Fibroblast of mammary gland (primary cell): ENCODE data around the gene MEGF10.

ENCODE experiments used
- DNase-seq: peaks from one replicate; pipeline ENCODE4 v3.0.0-alpha.2; 2010; ENCODE audit warnings: low read depth
- H3K4me3 ChIP-seq: 2 replicates; pipeline ENCODE4 v1.5.1; 2011; ENCODE audit warnings: low read depth, mild to moderate bottlenecking, low read length, moderate library complexity; ENCODE audit not compliant: control insufficient read depth
- TF ChIP-seq, protein P1 (sequence below): conservative IDR thresholded peaks from 2 replicates; pipeline ENCODE4 v1.5.1; 2011; ENCODE audit warnings: low read depth, low read length, inconsistent platforms; ENCODE audit not compliant: control insufficient read depth, insufficient read depth

The MEGF10 gene

DNA sequence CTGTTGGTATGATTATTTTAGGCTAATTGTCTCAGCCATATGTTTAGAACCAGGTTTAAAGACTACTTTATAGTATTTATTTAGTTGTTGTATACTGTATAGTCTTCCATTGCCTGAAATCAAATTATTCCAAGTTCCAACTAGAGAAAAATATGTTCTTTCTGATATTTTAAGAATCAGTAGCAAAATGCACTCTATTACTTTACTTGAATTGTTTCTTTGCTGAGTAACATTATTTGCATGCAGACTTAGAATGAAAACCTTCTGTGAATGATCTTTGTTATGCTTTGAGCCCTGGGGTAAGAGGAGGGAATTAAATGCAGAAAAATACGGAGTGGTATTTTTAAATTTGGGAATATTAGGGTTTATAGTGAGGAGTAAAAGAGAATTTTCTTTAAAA, 47.9 kb downstream of the MEGF10 start:
- TF ChIP-seq, protein P1, sequence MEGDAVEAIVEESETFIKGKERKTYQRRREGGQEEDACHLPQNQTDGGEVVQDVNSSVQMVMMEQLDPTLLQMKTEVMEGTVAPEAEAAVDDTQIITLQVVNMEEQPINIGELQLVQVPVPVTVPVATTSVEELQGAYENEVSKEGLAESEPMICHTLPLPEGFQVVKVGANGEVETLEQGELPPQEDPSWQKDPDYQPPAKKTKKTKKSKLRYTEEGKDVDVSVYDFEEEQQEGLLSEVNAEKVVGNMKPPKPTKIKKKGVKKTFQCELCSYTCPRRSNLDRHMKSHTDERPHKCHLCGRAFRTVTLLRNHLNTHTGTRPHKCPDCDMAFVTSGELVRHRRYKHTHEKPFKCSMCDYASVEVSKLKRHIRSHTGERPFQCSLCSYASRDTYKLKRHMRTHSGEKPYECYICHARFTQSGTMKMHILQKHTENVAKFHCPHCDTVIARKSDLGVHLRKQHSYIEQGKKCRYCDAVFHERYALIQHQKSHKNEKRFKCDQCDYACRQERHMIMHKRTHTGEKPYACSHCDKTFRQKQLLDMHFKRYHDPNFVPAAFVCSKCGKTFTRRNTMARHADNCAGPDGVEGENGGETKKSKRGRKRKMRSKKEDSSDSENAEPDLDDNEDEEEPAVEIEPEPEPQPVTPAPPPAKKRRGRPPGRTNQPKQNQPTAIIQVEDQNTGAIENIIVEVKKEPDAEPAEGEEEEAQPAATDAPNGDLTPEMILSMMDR, result no peak
- DNase-seq, result no peak
- no peak overlapping the region for H3K4me3 ChIP-seq

DNA sequence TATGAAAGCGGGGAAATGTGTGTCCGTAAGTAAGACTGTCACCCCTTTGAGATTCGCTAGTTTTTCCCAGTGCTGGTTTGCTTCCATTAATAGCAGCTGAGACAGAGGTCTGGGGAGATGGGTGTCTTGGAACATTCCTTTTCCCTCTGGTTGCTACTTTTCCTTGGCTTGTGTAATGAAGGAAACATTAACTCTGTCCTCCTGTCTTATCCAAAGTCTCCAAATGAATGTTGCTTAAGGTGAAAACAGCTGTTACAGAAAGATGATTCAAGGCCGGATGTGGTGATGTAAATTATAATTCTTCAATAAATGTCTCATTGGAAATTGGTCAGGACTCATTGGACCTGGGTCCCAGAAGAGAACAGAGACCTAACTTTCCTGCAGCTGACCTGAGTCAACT, 50.0 kb downstream of the MEGF10 start:
- no peak for DNase-seq
- H3K4me3 ChIP-seq, result no peak overlapping the region
- TF ChIP-seq, protein P1, result no peak

DNA sequence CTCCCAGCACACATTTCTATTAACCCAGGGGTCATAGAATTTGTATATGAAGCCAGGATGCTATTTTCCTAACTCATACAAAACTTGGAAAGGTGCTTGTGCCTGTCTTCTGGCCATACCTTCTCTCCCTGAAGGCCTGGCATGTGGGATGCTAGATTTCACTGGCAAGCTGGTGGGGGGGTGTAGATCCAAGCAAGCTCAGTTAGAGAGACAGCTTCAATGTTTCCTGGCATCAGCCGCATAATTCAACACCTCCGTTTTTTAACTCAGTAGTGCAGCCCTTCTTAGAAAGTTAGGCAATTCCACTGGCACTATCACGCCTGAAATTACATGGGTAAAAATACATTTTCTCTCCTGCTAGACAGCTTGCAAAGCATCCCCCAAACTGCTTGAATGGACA, 51.8 kb downstream of the MEGF10 start:
- H3K4me3 ChIP-seq, result no peak overlapping the region
- TF ChIP-seq, protein P1, result no peak

DNA sequence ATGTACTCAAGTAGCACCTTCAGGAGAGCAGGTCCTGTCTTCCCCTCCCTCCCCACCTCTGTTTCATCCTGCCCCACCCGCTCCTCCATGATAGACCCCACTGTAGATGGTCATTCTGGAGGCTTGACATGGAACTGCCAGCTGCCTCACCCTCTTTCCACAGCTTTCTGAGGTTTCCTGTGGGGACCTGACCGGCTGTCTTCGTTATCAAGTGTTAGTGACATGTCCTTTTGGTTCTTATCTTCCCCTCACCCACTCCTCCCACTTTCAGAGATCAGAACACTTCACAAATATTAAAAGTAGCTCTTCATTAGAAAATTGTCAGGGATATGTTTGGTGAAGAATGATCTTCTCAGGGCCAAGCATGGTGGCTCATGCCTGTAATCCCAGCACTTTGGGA, 52.7 kb downstream of the MEGF10 start:
- TF ChIP-seq, protein P1, result no peak
- no peak for DNase-seq
- H3K4me3 ChIP-seq, result no peak overlapping the region

More for the DNA sequence above, 51.8 kb downstream of the MEGF10 start:
- DNase-seq, result no peak

DNA sequence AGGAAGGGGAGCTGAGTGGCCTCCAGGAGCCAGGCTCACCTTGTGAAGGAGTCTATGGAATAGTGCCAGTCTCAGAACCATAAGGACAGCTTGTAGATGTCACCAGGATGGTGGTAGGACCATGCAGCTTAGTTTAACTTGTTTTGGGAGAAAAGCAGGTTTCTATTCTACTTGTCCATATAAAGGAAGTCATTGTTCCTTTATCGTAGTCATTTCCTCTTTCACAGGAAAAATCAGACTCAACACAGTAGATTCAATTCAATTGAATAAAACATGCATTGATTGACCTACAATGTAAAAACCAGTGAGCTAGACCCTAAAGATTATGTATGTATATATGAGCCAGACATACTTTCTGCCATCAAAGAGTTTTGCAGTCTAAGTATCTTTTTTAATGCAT, 53.3 kb downstream of the MEGF10 start:
- TF ChIP-seq, protein P1, result no peak
- no peak overlapping the region for H3K4me3 ChIP-seq
- DNase-seq, result no peak

DNA sequence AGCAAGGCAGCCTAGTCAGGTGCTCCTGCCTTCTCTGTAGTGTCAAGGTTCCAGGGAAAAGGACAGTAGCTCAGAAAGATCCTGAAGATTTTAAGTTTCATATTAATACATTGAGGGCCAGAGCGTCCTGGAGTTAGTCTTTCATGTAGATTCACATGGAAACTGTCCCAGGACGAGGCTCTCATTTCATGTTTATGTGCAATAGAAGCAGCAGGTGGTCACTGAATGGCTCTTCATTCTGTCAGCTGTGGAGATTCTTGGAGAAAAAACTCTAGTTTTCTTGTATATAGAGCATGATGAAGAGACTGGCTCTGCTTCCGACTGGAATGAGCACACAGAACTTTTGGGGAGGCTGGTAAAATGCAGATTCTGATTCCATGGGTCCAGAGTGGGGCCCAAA, 54.3 kb downstream of the MEGF10 start:
- no peak for DNase-seq
- TF ChIP-seq, protein P1, result no peak
- no peak overlapping the region for H3K4me3 ChIP-seq

DNA sequence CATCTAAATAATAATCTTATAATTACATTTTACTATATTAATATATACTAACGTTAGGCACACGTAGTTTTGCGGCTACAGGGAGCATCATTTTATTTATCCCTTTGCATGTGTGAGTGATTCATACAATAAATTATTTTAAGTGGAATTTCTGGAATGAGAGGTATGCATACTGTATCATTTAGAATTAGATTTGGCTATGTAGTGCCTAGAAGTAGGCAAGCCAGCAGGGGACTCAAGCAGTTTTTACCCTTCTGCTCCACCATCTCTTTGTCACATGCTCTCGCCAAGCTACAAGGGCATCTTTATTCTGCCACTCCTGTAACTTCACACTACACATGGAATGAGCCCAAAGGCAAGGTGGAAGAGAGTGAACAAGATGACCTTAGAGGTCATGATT, 60.8 kb downstream of the MEGF10 start:
- TF ChIP-seq, protein P1, result no peak
- no peak for DNase-seq
- no peak overlapping the region for H3K4me3 ChIP-seq
